GM18502 (cell line): Measurements from ENCODE around the gene RGS2.
A peak's percentile ranks its signal among the peaks of the same experiment; 100 is the strongest.

Experiments used
- ATAC-seq: cut with Tn5 transposase; IDR thresholded peaks from one replicate; pipeline ENCODE4 v1.9.1; 2021; ENCODE audit warnings: mild to moderate bottlenecking; ENCODE audit not compliant: unreplicated experiment, poor library complexity

The RGS2 gene

GRCh38 chr1:192794768-192795035, 14.1 kb upstream of the RGS2 start:
- ATAC-seq: no peak

GRCh38 chr1:192795916-192796618, 12.8 kb upstream of the RGS2 start:
- ATAC-seq: no peak

GRCh38 chr1:192797143-192797542, 11.7 kb upstream of the RGS2 start:
- ATAC-seq: no peak

- no peak for ATAC-seq
These were observed 10.9 kb upstream of the RGS2 start for GRCh38 chr1:192797891-192798290.

GRCh38 chr1:192801451-192801850, 7.4 kb upstream of the RGS2 start:
- ATAC-seq: no peak

- no peak for ATAC-seq
These were observed 6.4 kb upstream of the RGS2 start for GRCh38 chr1:192802406-192802805.

- ATAC-seq: no peak
These were observed 5.3 kb upstream of the RGS2 start for GRCh38 chr1:192803501-192803900.

GRCh38 chr1:192805832-192806323, 3.0 kb upstream of the RGS2 start:
- peak; percentile 34 for ATAC-seq

GRCh38 chr1:192807211-192808162, 1.4 kb upstream of the RGS2 start:
- peak; percentile 48 for ATAC-seq

GRCh38 chr1:192808163-192808517, 699 bp upstream of the RGS2 start:
- no peak for ATAC-seq

- no peak for ATAC-seq
These were observed 741 bp downstream of the RGS2 start for GRCh38 chr1:192809307-192810252.

- ATAC-seq: no peak
These were observed 1.5 kb downstream of the RGS2 start for GRCh38 chr1:192810253-192810880.

- no peak for ATAC-seq
These were observed 2.2 kb downstream of the RGS2 start for GRCh38 chr1:192811006-192811405.

GRCh38 chr1:192811594-192812239, 2.9 kb downstream of the RGS2 start:
- ATAC-seq: no peak

- ATAC-seq: no peak
These were observed 3.8 kb downstream of the RGS2 start for GRCh38 chr1:192812420-192813209.

GRCh38 chr1:192814805-192815204, 6.0 kb downstream of the RGS2 start:
- no peak for ATAC-seq

- ATAC-seq: no peak
These were observed 8.4 kb downstream of the RGS2 start for GRCh38 chr1:192817246-192817645.

GRCh38 chr1:192821296-192821695, 12.5 kb downstream of the RGS2 start:
- no peak for ATAC-seq

- no peak for ATAC-seq
These were observed 15.7 kb downstream of the RGS2 start for GRCh38 chr1:192824511-192824910.
